GDM1 (cell line): Measurements from ENCODE around the gene FGFRL1.
"Not testable (repeated sequence)": the region's sequence is repeated elsewhere in the genome, so short reads cannot be mapped to it uniquely, and the experiment has no call there.

Experiments
- DNase-seq: peaks from one replicate; lab custom pipeline; 2025; lab: John Stamatoyannopoulos, UW

FGFRL1 gene

DNA sequence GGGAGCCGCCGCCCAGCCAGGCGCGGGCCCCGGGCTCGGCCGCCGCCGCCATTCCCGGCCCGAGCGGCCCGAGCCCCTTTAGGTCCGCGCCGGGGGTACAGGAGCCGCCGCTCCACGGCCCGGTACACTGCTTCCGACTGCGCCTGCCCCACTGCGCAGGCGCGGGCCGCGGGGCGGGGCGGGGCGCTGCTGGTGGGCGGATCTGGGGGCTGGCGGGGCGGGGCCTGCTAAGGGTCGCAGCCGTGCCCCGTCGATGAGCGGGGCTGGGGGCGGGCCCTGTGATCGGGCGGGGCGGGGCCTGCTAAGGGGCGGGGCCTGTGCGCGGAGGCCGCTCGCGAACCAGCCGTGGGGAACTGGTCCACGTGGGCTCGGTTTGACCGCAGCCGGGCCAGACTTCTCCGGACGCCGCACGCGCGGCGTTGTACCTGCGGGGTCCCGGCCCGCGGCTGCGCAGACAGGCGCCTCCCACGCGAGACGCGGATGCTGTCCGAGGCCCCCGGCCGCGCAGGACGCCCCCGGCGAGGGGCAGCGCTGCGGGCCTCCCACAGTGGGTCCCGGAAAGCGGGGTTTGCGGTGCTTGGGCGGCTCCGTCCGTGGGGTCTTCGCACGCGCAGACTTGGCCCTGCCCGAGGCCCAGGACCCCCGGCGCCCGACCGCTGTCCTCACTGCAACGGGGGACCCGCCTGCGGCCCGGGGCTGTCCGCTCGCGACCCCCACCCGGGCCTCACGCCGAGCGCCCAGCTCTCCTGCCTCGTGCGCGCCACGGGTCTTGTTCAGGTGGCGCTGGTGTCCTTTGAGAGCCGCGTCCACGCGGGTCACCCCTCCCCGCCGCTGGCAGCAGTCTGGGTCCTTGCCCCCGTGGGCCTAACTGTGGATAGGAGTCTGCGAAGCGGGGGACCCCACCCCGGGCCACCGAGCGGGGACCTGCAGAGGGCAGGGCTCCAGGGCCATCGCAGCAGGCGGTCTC lies 37.7 kb upstream of the FGFRL1 start, which contains the start of gene DGKQ:
DGKQ (minus strand) TSS at position 139 of the 967 bp plus-strand sequence; CDS start at position 52, 87 bp downstream.
- DNase-seq = peak; percentile 81

DNA sequence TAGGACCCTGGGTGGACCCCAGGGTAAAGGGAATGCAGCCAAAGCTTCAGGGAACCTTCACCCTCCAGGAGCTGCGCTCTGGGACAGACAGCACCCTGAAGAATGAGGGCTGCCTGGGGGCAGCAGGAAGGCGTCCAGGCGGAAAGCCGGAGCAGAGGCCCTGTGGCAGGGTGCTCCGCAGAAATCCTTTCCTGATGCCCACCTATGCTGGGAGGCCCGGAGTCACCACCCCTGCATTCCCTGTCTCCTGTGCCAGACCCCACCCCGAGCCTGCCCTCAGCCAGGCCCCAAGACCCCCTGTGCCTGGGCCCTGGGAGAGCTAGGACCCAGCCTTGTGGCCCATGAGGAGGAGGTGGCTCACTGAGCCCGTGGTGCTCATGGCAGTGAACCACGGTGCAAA lies 36.8 kb upstream of the FGFRL1 start:
- no peak for DNase-seq

DNA sequence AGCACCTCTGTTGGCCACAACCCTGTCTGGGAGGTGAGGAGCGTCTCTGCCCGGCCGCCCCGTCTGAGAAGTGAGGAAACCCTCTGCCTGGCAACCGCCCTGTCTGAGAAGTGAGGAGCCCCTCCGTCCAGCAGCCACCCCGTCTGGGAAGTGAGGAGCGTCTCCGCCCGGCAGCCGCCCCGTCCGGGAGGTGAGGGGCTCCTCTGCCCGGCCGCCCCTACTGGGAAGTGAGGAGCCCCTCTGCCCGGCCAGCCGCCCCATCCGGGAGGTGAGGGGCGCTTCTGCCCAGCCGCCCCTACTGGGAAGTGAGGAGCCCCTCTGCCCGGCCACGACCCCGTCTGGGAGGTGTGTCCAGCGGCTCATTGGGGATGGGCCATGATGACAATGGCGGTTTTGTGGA lies 35.4 kb upstream of the FGFRL1 start:
- not testable (repeated sequence) for DNase-seq

DNA sequence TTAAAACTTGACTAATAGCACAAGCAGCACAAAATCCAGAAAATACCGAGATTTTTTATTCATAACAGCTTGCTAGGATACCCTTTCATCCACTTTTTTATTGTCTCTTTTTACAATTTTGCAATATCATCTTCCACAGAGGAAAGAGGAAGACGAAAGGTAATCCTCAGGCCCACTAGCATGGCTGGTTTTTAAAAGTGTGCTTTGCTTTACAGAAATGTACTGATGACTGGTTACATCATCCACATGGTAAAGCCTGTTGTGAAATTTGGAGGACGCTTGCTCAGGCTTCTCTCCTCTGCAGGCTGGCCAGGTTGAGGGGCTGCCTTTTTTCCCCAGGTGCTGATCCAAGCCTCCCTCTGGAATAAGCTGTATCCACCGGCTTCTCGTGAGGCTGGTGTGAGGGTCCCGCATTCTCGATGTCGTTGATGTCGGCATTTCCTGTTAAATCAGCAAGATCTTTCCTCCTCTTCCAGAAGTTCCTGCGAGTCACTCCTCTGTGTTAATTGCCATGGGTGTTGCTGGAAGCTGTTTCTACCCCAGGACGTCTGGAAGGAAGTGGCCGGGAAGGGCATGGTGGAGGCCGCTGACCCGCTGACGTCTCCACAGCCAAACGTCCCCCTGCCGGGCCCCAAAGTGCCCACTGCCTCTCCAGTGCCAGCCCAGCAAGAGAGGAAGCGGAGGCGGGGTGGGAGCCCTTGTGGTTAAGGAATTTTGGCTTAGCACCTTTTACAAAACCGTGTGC lies 32.3 kb upstream of the FGFRL1 start:
- DNase-seq = no peak

DNA sequence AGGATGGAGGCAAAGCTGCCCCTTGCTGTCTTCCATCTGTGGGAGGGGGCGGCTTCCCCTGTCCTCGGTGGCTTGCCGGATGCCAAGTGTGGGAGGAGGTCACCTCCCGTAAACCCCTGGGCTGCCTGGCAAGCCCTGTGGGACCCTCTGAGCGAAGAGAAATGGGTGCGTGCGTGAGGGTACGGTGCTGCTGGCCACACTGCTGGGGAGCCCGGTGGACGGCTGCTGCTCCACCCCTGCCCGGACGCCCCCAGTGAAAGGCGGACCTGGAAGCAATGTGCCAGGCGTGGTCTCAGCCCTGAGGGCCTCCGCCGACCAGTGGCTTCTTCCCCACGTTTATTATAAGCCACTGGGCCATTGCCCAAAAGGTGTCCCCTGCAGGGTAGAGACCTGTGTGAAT lies 29.1 kb upstream of the FGFRL1 start:
- DNase-seq = no peak

DNA sequence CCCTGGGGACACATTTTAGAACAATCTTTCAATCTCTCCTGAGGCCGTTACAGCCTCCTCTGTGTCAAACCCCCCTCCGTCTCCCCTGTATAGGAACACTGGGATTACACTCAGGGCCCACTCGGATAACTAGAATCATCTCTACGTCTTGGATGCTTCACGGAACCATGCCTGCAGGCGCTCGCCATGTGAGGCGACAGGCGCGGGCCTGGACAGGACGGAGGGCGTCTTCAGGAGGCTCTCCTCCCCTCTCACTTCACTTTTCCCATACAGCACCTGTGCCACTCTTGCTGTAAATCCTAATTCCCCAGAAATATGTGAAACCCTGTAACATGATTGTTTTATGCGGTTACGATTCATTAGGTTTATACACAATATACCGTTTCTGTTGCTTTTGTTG lies 28.6 kb upstream of the FGFRL1 start:
- DNase-seq = no peak

DNA sequence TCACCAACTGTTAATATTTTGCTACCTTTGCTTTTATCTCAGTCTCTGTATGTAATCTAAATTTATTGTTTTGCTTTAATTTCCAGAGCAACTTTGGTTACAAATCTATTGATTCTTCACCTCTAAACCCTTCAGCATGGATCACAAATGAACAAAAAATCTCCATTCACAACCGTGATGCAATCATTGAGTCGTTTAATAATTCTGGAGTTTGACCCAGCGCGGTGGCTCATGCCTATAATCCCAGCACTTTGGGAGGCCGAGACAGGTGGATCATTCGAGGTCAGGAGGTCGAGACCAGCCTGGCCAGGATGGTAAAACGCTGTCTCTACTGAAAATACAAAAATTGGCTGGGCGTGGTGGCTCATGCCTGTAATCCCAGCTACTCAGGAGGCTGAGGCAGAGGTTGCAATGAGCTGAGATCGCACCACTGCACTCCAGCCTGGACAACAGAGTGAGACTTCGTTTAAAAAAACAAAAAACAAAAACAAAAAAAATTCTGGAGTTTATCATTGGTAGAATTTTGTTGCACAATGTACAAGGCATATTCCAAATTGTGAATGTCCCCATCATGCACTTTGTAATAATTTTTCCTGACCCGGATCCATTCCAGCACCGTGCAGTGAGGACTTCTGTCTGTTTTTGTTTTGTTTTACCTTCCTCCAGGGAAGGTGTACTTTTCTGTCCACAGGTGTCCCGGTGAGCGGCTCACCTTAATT lies 26.9 kb upstream of the FGFRL1 start:
- no peak for DNase-seq

DNA sequence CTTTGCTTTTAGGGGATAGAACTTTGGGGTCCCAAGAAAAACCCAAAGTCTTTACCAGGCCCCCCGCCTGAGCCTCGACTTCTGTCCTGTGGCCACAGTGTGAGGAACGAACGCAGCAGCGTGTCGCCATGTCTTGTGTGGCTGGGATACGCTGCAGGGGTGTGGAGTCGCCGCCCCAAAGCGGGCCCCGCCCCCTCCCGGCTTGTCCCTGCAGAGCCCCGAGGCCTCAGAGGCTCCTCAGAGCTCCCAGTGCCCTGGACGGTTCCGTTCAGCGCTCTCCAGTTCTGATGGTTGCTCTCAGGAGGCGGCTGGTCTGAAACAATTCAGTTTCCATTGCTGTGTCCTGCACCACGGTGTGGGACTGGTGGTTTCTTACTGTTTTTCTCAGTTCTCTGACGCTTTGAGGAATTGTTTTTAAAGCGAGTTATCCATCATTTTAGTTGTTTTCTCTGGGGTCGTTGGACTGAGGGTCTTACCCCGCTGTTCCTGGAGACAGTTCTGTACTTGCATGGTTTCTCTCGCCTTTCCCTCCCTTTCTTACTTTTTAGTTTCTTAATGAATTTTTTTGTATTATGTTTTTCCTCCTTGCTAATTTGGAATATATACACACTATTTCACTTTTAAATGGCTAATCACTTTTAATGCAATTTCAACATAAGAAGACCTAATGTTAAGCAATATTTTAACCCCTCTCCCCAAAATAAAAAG lies 26.1 kb upstream of the FGFRL1 start:
- DNase-seq = no peak

DNA sequence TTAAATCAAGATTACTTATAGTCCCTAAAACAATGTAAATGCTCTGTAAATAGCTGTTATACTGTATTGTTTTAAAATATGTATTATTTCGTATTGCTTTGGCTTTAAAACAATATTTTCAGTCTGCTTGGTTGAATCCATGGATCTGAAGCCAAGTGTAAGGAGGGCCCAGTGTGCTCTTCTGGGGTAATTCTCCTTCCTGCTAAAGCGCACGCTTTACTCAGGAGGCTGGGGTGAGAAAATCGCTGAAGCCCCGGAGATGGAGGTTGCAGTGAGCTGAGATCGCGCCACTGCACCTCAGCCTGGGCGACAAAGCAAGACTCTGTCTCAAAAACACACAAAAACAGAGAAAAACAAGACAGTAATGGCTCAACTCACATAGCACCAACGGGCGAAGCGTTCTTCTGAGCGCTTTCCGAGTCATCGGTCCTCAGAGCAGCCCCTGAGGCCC lies 25.0 kb upstream of the FGFRL1 start:
- DNase-seq = no peak

DNA sequence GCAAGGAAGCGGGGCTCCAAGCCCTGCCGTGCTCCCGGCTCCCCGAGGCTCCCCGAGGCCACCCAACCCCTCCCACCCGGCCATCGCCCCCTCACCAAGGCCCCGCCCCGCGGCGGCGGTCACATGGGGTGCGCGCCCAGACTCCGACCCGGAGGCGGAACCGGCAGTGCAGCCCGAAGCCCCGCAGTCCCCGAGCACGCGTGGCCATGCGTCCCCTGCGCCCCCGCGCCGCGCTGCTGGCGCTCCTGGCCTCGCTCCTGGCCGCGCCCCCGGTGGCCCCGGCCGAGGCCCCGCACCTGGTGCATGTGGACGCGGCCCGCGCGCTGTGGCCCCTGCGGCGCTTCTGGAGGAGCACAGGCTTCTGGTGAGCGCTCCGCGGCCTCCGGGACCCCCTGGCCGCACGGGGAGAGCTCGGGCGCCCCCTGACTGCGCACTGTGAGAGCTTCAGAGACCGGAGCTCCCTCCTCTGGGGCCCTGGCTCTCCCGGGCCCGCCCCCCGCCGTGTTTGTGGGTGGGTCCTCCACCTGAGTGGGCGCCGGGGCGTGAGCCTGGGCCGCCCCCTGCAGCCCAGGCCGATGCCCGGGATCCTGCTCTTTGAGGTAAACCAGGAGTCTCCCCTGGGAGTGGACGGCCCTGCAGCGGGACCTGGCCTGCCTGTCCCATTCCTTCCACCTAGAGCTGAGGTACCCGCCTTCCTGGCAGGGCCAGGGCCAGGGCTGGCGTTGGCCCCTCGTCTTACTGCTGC lies 24.4 kb upstream of the FGFRL1 start, which contains the start of gene IDUA:
IDUA (plus strand) TSS at position 166 of the 745 bp plus-strand sequence; CDS start at position 207, 41 bp downstream.
- peak; percentile 80 for DNase-seq

DNA sequence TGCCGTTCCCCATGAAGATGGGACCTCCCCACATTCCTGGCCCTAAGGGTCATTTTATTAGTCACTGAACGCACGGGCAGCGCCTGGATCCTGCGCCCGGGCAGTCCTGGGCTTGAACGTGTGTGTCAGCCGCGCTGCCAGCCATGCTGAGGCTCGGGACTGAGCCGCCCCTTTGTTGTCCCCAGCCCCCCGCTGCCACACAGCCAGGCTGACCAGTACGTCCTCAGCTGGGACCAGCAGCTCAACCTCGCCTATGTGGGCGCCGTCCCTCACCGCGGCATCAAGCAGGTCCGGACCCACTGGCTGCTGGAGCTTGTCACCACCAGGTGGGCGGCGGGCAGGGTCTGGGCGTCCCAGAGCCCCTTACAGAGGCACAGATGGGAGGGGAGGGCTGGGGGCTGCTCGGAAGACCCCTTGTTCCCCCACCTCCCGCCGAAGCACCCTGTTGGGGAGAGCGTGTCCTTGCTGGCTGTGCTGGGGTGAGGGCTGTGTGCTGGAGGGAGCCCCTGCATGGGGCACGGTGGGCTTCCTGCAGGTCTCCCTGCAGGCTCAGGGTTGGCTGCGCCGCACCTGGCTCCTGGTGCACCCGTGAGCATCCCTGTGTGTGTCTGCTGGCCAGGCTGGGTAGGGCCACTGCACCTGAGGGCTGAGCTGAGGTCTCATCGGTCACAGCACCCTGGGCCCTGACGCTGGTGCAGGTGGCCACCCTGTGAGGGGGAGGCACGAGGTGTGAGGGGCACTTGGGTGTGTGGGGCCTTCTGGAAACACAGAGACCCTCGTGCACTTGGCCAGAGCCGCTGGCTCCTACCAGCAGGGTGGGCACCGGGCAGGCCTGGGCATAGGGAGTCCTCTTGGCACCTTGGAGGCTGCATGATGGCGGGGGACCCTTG lies 23.6 kb upstream of the FGFRL1 start:
- no peak for DNase-seq

DNA sequence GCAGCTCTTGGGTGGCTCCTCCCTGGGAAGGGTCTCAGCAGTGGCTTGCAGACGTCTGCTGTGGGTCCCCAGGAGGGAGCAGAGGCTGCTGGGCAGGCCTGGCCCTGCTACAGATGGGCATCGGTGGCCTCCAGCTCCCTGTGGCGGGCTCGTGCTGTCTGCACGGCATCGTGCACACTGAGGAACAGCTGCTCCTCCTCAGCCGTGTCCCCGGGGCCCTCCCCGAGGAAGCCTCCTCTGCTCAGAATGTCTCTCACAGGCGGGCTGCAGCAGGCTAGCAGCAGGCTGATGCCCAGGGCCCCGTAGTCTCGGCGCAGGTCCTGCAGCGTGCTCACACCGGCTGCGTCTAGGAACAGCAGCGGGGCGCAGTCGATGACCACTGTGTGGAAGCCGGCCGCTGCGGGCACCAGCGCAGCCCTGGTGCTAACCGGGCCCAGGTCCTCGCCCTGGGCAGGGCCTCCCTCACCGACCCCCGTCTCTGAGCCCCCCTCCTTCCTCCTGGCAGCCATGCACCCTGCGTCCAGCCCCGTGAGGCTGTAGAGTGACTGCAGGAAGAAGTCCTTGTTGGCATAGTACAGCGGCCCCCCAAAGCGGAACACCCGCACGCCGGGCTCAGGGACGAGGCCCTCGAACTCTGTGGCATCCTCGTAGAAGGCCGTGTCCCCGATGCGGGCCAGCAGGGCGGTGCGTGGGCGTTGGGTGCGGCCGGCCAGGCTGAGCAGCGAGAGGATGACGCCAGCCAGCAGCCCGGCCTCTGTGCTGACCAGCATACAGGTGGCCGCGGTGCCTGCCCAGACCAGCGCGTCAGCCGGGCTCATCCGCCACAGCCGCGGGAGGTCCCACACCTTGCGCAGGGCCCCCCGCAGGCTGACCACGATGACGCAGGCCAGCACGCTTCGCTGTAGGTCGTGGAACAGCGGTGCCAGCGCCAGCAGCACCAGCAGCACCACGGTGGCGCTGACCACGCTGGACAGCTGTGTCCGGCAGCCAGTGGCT lies 22.4 kb upstream of the FGFRL1 start:
- no peak for DNase-seq

DNA sequence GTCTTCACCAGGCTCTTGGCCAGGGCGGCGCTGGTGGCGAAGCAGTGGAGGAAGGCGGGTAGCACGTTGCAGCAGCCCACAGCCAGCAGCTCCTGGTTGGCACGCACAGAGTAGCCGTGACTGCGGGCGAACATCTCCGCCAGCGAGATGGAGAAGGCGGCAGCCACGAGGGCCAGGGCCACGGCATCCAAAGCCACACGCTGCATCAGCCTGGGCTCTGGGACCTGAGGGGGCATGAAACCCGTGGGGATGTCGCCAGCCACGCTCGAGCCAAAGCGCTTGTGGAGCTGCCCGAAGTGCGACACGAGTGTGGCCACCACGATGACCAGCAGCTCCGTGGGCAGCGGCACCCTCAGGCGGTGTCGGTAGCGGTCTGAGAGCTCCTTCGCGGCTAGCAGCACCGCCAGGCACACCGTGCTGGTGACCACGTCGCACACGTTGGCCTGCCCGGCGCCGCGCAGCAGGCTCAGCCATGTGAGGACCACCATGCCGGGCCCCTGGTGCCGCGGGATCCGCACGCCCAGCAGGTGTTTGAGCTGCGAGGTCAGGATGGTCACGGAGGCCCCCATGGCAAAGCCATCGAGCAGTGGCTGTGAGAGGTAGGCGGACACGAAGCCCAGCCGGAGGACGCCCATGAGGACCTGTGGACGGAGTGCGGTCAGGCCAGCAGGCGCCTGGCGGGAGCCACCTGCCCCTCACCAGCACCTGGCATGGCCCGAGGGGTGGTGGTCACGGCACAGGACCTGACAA lies 21.5 kb upstream of the FGFRL1 start:
- no peak for DNase-seq

DNA sequence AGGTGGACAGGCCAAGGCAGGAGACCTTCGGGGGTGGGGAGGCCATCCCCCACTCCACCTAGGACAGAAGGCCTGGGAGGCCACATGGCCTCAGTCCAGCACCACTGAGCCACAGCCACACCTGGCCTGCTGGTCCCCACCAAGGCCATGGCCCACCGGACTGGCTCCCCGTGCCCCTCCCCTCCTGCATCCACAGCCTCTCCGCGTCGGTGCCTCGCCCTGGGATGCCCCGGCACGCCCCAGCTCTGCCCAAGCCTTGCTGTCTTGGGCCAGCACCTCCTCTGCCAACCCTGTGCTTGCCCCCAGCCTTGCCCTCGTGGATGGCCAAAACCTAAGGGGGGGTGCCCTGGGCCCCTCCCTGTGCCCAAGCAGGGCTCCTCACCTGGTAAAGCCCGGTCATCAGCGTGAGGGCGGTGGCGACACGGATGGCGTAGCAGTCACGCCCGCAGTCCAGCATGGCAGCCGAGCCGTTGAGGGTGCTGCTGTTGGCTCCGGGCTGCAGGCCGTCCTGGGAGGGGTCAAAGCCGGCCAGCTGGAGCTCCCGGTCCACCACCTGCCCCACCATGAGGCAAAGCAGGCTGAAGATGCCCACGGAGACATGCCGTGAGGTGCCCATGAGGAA lies 20.6 kb upstream of the FGFRL1 start:
- no peak for DNase-seq

DNA sequence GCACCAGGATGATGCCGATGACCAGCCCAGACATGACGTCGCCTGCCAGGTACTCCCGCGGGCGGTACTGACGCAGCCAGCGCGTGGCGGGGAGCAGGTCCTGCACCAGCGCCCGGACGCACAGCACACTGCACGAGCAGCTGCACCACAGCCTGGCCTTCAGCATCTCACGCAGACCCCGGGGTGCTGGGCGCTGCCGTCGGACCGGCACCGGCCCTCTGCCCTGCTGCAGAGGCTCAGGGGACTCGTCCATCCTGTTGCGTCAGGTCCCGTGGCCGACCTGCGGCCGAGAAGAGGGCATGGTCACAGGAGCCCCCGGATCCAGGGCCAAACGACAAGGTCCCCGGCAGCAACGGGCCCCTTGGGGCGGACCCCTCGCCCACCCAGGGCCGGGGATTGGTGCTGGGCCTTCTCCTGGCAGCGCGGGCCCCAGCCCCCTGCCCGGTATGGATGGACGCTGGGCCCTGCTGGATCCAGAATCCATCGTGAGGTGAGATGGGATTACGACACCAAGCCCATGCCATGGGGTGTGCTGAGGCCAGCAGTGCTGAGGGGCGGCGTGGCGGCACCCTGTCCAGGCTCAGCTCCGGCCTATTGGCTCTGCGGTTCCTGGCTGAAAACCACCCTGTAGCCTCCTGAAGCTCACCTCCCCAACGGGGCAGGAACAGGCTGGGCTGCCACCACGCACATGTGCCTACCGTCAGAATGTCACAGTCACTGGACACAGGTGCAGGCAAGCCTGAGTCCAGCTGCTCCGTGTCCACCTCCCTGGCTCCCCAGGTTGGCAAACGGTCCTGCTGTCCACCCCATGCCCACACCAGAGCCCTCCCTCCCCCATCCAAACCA lies 19.8 kb upstream of the FGFRL1 start:
- DNase-seq = no peak
